Cardiac fibroblast (primary cell): Measurements from ENCODE around the gene SERPINB1.
A peak's percentile ranks its signal among the peaks of the same experiment; 100 is the strongest.

Source experiments
- DNase-seq, 2 donors: peaks; one replicate each; pipeline versions ENCODE4 v3.0.0 to v3.0.0-alpha.2; 2010; ENCODE audit warnings: low read depth in 2 of 2
- H3K4me3 ChIP-seq, 2 donors: replicated peaks in 1 of 2; 1 replicate in 1 of 2; 2 replicates in 1 of 2; pipeline ENCODE4 v1.5.1; 2011; ENCODE audit warnings: low read depth in 2 of 2, low read length in 2 of 2, mild to moderate bottlenecking in 2 of 2, moderate library complexity in 1 of 2
- TF ChIP-seq, protein P1 (sequence below): IDR thresholded peaks from one replicate; pipeline ENCODE4 v1.5.1; 2011; ENCODE audit warnings: low read depth, mild to moderate bottlenecking, low read length, inconsistent platforms

SERPINB1 gene

DNA sequence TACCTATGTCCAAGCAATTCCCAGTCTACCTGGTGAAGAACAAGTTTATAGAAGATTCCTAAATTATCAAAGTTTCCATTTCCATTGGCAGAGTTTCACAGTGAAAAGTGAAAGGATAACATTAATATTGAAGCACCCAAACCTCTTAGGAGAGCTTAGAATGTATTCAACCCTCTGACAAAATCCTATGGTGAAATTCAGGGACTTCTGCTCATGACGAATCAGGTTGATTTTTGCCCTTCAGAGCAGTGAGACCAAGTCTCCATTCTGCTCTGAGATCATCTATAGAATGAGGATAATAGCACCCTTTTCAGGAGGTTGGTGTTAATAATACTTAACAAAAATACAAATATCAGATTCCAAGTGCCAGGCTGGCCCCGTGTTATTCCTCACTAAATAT lies 15.5 kb downstream of the SERPINB1 start:
- TF ChIP-seq, protein P1, sequence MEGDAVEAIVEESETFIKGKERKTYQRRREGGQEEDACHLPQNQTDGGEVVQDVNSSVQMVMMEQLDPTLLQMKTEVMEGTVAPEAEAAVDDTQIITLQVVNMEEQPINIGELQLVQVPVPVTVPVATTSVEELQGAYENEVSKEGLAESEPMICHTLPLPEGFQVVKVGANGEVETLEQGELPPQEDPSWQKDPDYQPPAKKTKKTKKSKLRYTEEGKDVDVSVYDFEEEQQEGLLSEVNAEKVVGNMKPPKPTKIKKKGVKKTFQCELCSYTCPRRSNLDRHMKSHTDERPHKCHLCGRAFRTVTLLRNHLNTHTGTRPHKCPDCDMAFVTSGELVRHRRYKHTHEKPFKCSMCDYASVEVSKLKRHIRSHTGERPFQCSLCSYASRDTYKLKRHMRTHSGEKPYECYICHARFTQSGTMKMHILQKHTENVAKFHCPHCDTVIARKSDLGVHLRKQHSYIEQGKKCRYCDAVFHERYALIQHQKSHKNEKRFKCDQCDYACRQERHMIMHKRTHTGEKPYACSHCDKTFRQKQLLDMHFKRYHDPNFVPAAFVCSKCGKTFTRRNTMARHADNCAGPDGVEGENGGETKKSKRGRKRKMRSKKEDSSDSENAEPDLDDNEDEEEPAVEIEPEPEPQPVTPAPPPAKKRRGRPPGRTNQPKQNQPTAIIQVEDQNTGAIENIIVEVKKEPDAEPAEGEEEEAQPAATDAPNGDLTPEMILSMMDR = no peak
- H3K4me3 ChIP-seq = no peak overlapping the region
- DNase-seq = no peak

DNA sequence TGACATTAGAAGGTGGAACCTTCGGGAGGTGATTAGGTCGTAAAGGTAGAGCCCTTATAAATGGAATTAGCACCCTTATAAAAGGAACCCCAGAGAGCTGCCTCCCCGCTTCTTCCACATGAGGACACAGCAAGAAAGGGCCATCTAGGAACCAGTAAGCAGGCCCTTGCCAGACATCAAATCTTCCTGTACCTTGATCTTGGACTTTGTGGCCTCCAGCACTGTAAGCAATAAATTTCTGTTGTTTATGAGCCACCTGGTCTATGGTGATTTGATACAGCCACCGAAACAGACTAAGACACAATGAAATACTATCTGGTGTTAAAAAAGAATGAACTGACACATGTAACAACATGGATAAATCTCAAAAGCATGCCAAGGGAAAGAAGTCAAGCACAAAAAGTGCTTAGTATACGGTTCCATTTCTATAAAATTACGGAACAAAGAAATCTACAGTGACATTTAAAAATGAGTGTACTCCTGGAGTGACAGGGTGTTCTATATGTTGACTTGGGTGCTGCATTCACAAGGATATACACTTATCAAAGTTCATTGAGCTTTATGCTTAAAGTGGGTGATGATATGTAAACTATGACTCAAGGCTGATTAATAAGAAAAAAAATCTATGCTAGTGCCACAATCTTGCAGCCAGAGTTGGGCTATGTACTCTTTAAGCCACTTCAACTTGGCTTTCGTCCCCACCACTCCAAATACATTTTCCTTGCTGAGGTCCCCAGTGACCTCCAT lies 18.4 kb downstream of the SERPINB1 start:
- H3K4me3 ChIP-seq = no peak overlapping the region
- peak in 1 of 2 donors; percentile 20 for DNase-seq
- TF ChIP-seq, protein P1 = no peak

DNA sequence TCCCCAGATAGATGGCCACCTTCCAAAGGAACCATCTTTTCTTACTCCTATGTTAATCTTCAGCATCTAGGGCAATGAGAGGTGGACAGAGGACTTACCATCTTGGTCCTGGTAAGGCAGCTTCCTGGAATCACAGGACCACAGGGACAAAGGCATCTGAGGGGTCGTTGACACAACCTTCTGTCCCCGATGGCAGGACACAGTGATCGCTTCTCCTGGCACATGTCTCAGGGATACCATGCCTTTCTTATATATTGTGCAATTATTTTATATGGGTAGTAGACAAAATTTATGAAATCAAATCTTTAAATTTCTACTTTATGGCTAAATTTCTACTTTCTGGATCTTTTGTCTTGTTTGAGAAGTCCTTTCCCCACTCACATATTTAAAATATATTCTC lies 20.1 kb downstream of the SERPINB1 start:
- no peak overlapping the region for H3K4me3 ChIP-seq
- TF ChIP-seq, protein P1 = no peak
- no peak for DNase-seq

DNA sequence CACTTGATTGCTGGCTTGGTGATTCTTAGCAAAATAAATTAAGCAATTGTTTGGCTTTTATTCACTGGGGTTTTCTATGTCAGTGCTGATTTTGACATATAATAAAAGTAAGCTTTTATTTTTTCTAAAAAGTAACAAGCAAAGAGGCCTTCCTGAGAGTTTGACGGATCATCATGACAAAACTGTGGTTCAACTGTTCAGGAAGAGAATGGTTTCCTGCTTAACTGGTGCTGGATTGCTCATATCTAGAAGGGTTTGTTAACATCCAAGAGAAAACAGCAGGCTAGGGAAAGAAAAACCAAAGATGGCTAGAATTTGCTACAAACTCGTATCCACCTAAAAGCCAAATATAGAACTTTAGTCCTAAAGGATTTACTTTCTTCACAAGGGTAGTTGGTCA lies 21.2 kb downstream of the SERPINB1 start:
- TF ChIP-seq, protein P1 = no peak
- H3K4me3 ChIP-seq = no peak overlapping the region
- peak in 1 of 2 donors; percentile 34 for DNase-seq

DNA sequence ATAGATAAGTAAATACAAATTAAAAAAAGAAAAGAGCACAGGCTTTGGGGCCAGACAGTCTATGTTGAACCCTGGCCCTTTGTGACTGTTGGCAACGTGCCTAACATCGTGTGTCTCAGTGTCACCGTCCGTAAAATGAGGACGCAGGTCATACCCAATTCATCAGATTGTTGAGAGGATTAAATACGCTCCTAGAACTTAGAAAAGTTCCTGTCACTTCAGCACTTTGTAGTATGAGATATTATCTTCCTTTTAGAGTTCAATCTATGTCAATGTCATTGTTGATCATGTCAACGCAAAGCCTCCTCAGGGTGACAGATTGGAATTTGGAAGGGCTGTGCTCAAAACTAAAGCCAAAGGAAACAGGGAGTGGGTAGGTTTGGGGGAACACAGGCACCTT lies 21.7 kb downstream of the SERPINB1 start:
- DNase-seq = no peak
- no peak overlapping the region for H3K4me3 ChIP-seq
- TF ChIP-seq, protein P1 = no peak

DNA sequence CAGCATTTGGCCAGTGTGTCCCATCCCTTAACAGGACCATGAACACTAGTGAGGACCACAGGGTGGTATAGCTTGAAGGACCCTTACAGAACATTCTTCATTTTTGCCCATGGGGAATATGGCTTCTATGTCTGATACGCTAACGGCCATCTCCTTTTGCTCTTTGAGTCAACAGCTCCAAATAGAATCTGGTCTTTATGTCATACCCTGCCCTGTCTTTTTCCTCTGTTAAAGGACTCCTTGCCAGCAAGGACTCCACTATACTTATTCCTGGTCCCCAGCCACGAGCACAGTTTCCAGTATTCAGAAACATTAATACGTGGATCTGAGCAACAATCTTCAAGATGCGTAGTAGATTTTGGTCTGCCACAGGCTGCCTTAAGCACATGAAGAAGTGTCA lies 22.5 kb downstream of the SERPINB1 start:
- TF ChIP-seq, protein P1 = no peak
- DNase-seq = no peak
- H3K4me3 ChIP-seq = no peak overlapping the region

DNA sequence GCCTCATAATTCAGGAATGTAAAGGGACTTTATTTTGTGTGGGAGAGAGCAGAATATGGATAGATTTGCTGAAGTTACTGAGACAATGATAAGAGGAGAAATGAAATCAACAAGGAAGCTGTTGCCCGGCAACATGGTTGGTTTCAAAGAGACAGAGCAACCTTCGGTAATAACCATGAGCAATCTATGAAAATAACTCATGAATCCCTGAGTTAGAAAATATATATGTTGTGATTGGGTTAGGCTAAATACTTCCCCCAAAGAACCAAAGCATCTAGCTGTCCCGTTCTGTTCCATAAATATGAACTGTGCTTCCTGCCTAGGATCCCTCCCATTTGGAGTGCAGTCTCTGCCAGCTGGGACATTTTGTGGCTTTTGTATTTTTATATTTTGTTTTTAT lies 23.1 kb downstream of the SERPINB1 start:
- TF ChIP-seq, protein P1 = no peak
- peak overlapping the region in 1 of 2 donors; percentile 19 for H3K4me3 ChIP-seq
- peak; percentile 69 to 74 for DNase-seq
